NCI-H1092 treated with DMSO at 0.1 percent for 48 hours (cell line): Measurements from ENCODE around the gene SPCS1.
"Not testable (repeated sequence)": the region's sequence is repeated elsewhere in the genome, so short reads cannot be mapped to it uniquely, and the experiment has no call there.

ENCODE experiments used
- DNase-seq: peaks from one replicate; lab custom pipeline; 2025; lab: John Stamatoyannopoulos, UW

The SPCS1 gene

DNA sequence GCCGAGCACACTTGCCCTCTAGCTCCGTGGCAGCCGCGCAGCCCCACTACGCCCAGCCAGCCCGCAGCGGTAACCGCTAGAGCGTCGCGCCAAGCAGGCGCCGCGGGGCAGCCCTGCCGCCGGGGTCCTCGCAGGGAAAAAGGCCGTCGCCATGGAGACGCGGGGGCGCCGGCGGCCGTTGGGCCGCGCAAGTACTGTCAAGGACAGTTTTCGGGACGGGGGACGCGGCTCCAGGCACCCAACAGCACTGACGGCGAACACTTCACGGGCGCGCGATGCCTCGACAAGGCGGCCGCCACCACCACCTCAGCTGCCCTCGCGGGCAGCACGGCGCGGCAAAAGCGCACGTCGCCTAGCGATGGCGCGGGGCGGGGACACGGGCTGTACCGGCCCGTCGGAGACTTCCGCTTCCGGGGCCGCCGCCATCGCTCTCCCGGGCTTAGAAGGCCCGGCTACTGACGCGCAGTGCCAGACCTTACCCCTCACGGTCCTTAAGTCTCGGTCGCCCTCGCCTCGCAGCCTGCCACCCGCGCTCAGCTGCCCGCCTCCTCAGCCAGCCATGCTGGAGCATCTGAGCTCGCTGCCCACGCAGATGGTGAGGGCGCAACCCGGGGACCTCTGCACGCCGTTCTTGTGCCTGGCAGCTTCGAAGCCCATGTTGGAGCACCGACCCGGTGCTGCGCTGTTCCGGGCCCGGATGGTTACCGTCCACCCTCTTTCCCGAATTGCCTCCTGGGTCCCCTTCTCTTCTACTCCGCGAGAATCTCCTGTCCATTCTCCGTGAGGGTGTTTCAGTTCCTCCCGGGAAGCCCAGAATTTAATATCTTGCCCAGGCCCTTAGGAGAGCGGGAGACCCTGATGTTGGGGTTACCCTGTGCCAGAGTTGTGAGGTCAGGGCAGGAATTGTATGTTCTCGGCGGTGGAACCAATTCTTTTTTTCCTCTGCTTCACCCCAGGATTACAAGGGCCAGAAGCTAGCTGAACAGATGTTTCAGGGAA is at the start of gene SPCS1, which contains the start of gene GLT8D1:
Gene SPCS1, plus strand, starts transcription at position 419 of the 999 bp plus-strand sequence. Its CDS starts 141 bp downstream, at position 560.
Gene GLT8D1, minus strand, starts transcription at position 104 of the 999 bp plus-strand sequence. CDS start 5,331 bp downstream, outside the sequence.
- DNase-seq: peak; percentile 71

DNA sequence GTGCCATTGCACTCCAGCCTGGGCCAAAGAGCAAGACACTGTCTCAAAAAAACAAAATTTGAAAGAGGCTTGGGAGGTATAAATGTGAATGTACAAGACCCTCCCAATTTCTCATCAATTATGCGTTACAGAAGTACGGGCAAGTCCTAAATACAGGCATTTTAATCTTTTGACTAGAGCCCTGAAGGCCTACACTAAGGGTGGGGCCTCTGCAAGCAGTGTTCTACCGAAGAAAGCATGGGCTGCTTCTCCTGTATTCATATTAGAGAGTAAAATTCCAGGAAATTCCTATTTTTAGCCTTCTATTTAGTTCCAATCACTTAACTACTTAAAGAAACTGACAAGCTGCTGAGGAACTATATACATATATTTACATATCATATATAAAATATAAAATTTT is 45.9 kb upstream of the SPCS1 start:
- DNase-seq: no peak

DNA sequence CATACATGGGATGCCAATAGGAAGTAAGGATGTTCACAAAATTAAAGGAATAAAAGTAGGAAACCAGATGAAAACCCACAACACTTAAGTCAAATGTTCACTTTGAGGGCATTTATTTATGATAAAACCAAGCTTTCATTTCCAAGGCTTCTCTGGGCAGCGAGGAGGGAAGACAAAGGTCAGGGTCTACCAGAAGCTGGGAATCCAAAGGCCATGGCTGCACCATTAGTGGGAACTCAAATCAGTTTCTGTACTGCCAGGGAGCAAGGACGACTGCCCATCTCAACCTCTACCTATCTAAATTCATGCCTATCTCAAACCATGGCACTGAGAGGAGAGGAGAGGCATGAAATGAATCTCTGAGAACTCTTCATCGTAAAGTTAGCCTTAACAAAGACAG is 42.8 kb upstream of the SPCS1 start:
- no peak for DNase-seq

DNA sequence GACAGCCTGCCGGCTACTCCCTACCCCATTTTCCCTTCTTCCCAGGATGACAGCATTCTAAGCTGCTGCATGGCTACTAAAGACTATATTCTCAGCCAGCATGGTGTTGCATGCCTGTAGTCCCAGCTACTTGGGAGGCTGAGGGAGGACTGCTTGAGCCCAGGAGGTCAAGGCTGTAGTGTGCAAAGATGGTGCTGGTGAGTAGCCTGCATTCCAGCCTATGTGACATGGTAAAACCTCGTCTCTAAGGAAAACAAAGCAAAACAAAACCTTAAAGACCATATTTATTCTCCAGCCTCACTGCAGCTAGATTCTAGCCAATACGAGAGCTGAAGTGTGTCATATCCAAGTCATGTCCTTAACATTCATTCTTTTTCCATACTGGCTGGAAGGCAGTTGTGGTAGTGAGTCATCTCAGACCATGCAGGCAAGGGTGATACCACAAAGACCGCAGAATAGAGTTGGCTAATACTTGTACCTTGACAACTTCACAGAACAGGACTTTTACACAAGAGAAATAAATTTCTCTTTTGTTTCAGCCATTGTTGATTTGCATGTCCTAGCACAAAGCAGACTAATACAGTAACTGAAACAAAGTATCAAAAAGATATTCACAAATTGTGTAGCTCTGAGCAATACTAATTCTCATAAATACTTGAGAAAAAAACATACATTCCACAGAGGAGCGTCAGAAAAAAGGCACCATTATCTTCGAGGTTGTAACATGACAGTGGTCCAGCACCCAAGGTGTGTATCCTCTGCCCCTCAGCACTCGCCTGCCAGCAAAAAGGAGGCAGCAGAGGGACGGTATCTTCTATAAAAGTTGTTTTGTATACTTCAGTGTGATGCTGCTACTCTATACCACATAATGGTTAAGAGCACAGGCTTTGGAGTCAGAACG is 35.0 kb upstream of the SPCS1 start:
- DNase-seq: no peak

DNA sequence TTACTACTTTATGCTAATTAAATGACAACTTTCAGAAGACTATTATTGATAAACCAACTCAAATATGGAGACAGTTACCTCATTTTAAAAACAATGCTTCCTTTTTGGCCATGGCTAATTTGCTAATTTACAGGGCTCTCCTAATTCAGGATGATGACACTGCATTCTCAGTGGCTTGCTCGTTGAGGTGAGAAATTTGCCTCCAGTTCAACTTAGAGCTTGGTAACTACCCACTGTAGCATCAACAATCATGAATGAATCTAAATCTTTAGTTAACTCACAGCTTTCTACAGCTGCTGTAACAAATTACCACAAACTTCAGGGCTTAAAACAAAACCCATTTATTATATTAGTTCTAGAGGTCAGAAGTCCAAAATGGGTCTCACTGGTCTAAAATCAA is 34.2 kb upstream of the SPCS1 start:
- DNase-seq: no peak

DNA sequence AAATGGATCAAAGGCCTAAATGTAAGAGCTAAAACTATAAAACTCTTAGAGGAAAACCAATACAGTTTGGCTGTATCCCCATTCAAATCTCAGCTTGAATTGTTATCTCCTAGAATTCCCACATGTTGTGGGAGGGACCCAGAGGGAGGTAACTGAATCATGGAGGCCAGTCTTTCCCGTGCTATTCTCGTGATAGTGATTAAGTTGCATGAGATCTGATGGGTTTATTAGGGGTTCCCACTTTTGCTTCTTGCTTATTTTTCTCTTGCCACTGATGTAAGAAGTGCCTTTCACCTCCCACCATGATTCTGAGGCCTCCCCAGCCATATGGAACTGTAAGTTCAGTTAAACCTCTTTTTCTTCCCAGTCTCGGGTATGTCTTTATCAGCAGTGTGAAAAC is 29.7 kb upstream of the SPCS1 start:
- not testable (repeated sequence) for DNase-seq

DNA sequence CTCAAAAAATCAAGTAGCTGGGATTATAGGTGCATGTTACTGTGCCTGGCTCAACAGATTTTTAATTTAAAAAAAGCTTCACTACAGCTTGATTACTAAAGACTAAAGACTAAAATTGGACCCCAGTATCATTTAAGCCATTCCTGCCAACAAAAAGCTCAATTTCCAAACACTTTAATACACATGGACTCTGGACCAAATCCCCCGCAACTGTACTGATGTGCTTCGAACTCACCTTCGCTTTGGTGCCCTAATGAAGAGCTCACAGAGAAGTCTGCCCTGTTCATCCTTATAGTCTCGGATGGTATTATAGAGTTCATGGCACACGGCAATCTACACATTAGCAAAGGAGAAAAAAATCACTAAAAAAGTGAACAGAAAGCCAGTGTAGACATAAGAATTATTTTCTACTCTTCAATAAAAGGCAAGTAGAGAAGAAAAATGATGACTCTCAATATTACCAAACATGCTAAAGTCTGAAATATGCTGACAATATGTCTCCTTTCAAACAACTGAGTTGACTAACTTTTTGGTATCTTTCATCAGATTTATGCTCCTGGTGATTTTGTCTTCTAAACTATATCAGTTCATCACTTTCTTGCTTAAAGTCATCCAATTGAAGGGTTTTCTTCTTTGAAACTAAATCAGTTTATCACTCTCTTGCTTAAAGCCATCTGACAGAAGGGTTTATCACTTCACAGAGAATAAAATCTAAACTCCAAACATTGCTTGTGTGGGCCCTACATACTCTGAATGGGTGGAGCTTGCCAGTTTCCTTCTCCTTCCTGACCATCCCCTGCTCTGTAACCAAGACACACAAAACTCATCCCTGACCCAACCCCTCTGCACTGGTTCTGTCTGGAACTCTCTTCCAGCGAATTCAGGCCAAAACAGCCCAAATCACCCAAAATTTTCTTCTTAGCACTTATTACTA is 27.4 kb upstream of the SPCS1 start:
- DNase-seq: no peak

DNA sequence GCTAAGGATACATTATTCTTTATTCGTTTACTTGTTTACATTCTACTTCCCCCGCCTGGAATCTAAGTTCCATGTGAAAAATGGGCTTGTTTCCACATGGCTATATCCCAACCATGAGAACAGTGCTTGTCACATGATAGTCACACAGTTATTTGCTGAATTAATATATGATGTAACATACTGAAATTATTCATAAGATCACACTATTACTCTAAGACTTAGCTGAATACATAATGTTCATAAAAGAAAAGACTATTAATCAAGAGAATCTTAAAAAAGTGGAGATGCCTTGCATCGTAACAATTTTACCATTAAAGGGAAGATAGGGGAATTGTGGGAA is 26.7 kb upstream of the SPCS1 start:
- DNase-seq: no peak

DNA sequence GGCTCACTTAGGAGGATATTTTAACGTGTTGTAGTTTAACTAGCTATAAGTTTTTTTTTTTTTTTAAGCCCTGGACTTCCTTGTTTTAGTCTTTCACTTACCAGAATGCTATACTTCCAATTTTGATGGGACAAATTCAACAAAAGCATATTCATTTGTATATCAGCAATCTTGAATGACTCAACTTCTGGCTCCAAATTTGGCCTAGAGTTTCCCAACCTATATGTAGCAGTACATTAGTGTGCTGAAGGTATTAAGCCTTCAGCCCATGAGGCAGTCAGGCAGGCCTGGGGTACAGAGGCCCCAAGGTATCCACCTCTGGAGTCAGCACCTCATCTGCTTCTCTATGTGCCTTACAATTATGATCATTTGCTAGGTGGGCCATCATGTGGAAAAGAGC is 26.1 kb upstream of the SPCS1 start:
- no peak for DNase-seq

DNA sequence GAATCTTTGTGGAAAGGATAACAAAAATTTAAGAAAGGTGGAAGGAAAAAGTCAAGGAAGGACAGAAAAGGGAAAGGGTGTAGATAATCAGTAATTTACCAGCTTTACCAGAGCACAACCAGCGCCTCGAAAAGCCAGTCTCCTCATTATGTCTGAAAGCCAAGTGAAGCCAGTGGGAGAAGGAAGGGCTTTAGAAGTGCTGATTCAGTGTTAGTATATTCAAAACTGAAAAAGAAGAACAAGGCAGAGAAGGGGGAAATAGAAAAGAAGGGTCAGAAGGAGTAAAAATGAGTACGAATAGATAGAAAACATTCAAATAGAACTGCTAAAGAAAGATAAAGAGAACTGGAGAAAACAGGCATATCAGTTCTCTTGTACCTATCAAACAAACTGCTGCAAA is 24.3 kb upstream of the SPCS1 start:
- no peak for DNase-seq

DNA sequence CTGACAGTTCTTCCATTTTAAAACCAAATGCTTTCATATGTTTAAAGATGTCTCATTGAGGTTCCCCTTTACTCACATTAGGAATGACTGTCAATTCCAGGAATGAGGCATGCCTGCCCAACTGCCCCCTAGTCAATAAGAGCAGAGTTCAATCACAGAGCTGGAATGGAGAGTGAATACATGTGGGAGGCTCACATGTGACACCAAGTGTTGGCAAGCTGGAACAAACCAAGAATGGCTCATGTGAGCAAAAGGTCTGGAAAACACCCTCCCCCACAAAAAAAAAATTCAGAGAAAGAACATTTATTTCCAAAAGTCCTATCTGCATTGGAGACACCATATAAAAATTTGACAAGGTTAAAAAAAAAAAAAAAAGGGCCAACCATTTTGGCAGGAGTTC is 23.9 kb upstream of the SPCS1 start:
- DNase-seq: no peak

DNA sequence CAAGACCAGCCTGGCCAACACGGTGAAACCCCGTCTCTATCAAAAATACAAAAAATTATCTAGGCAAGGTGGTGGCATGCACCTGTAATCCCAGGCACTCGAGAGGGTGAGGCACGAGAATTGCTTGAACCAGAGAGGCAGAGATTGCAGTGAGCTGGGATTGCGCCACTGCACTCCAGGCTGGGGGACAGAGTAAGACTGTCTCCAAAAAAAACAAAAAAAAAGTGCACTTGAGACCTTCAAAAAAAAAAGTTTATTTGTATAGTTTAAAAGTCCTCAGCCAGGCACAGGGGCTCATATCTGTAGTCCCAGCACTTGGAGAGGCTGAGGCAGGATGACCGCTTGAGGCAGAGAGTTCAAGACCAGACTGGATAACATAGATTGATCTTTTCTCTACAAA is 22.3 kb upstream of the SPCS1 start:
- no peak for DNase-seq

DNA sequence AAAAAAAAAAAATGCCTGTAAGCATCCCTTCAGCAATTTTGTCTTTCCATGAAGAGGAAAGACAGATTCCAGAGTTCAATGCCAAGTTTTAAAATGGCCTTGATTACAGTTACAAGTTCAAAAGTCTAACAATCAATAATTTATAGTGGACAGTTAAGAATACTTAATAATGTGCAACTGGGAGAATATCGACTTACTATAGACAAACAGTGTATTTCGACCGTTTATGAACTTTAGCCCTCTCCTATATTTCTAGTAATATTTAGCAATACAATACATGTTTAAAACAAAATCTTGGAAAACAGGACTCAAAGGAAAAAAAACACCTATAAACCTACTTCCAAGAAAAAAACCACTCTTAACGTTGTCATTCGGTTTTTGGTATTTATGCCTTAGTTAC is 21.7 kb upstream of the SPCS1 start:
- no peak for DNase-seq

DNA sequence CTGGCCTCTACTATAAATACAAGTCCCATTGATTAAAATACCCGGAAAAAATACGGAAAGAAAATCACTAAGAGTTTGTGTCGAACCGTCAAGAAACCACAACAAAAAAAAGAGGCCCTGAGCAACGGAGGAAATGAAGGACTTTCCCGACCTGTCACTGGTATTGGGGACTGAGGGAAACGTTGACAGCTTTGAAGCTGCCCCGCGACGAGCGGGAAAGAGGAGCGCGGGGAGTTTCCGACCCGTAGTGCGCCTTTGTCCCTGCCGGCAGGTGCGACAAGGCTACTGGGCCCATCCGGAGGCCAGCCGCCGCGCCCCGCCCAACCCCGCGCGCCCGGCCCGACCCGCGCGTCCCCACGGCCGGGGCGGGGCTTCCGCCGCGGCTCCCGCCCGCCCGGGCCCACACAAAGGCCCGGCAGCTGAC is 20.6 kb upstream of the SPCS1 start:
- peak; percentile 76 for DNase-seq

DNA sequence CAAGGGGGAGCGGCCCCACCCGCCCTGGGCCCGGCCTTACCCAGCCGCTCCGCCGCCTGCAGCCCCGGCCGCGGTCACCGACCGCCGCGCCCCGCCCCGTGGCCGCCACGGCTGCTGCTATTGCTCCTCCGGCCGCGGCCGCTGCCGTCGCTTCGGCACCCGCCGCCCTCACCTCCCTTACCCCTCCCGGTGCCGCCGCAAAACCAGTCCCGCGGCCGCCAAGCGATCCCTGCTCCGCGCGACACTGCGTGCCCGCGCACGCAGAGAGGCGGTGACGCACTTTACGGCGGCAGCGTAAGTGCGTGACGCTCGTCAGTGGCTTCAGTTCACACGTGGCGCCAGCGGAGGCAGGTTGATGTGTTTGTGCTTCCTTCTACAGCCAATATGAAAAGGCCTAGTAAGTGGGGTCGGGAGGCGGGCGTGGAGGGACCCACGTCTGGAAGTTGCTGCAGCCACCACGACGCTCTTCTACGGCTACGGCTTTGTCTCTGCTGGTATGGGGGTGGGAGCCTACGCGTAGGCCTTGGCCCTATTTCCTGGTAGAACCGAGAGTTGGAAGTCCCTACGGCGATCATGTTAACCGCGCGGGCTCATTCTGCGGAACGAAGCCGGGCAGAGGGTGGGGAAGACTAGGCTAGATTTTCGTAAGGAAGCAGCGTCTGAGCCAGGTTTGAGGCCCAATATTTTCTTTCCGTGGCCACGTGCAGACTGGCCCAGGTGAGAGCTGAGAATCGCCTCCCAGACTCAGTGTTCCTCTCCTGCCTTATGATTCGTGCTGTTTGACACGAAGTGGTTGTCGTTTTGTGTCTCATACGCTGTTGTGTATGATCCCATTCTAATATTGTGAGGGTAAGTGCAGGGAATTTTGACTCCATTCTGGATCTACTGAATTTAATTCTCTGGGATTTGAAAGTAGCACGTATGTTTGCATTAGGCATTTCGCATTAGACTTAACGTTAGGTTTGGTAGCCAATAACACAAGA is 19.9 kb upstream of the SPCS1 start, which contains the start of the genes GNL3 and PBRM1:
Gene GNL3, plus strand, starts transcription at position 324 of the 983 bp plus-strand sequence. Its CDS starts 61 bp downstream, at position 385.
Gene PBRM1, minus strand, starts transcription at position 205 of the 983 bp plus-strand sequence.
- DNase-seq: peak; percentile 83

DNA sequence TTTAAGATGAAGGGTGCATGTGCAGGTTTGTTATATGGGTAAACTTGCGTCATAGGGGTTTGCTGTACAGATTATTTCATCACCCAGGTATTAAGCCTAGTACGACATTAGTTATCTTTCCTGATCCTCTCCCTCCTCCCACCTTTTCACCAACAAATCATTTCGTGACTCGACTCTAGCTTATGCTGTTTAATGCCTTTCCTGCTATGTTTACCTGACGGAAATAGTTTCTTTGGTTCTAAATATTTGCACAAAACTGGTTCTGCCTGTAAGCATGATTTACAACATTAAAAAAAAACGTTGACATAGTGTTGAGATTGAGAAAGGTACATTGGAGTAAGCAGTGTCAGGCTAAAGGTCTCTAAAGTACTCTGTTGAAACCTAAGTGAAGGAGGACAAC is 17.6 kb upstream of the SPCS1 start:
- no peak for DNase-seq

DNA sequence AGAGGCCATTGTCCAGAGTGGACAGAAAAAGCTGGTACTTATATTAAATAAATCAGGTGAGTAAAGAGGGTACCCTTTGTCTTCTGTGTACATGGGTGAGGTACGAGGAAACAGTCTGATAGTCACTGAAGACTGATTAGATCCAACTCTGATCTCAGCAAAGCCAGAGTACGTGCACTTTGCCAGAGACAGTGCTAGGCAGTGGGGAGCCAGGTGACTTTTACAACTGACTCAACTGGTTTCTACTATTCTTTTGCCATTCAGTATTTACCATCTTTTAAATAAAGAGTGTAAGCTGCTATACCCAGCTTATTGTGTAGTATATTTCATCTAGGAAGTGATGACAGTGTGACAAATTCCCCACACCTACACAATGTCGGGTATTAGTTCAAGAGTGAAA is 16.8 kb upstream of the SPCS1 start:
- no peak for DNase-seq

DNA sequence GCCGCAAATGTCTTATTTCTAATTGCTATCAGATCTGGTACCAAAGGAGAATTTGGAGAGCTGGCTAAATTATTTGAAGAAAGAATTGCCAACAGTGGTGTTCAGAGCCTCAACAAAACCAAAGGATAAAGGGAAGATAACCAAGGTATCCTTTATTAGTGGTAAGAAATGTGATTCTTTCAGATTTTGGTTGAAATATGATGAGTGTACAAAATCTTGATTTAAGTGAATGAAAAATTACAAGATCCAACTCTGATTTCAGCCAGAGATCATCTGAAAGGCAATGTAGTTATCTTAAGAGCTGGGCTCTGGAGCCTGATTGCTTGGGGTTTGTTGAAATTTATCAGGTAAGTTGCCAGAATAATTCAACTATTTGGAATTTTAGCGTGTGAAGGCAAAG is 15.3 kb upstream of the SPCS1 start:
- no peak for DNase-seq

DNA sequence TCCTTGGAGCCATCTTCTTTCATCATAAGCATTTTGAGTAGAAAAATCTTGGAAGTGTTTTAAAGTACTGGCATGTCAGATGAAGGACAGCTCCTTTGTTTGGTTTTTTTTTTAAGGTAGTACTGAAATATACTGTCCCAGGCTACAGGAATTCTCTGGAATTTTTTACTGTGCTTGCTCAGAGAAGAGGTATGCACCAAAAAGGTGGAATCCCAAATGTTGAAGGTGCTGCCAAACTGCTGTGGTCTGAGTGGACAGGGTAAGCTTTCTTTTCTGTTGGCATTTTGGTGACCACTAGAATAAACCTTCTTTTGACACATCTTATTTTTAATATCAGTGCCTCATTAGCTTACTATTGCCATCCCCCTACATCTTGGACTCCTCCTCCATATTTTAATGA is 12.8 kb upstream of the SPCS1 start:
- DNase-seq: no peak

DNA sequence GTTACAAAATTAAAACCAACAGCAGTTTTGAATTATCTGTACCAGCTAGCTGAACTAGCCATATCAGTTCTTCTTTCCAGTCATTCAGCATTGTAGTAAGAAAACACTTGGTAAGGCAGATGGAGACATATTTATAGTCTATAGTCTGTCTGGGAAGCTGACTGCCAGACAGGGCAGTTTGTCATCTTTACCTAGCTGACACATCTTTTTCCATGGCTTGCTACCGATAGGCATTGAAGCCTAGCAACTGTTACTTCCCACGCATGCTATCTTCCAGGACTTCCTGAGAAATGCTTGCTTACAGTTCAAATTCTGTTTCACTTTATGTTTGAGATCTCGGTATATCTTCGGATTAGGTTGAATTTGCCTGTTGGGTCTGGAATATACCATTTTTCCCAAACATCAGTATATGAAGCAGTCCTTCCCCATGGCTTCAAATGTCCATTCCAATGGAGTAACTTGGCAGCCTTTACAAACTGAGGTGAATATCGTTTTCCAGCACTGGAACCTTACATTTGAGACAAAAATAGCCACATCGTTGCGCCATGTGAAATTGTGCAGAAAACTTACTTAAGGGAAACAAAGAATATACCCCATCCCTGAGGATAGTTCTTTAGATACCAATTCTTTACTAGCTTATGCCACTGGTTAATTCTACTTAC is 11.2 kb upstream of the SPCS1 start:
- DNase-seq: no peak
